Stimulated activated naive CD8-positive, alpha-beta T cell treated with anti-CD3 and anti-CD28 coated beads, Interleukin-15, Interleukin-2, amounts not matched to agents 100 U/mL and 50 U/mL, for 24 hours (primary cell): Measurements from ENCODE around the gene PDCD4.
A peak's percentile ranks its signal among the peaks of the same experiment; 100 is the strongest.
"Not testable (repeated sequence)": the region's sequence is repeated elsewhere in the genome, so short reads cannot be mapped to it uniquely, and the experiment has no call there.

Experiments
- ATAC-seq: fragments of 150-1000 bp; cut with Tn5 transposase; one replicate; pipeline ENCODE4 v1.10.0; 2021
- DNase-seq: peaks from one replicate; pipeline ENCODE4 v3.0.0; 2021

PDCD4 gene

DNA sequence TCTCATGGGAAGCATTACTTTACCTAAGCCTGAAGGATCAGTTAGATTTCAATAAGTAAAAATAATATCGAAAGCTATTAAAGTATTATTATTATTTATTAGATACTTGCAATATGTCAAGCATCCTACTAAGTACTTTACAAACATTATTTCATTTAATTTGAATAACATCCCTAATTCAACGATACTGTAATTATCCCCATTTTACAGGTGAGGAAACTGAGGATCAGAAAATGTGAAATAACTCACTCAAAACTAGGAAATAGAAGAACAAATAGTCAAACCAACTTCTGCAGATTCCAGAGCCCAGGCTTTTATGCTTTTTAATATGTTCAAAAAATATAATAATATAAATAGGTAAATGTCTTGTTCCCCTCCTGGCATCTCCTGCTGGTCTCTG is 10.3 kb upstream of the PDCD4 start:
- DNase-seq, result peak; percentile 1
- ATAC-seq, result no peak

DNA sequence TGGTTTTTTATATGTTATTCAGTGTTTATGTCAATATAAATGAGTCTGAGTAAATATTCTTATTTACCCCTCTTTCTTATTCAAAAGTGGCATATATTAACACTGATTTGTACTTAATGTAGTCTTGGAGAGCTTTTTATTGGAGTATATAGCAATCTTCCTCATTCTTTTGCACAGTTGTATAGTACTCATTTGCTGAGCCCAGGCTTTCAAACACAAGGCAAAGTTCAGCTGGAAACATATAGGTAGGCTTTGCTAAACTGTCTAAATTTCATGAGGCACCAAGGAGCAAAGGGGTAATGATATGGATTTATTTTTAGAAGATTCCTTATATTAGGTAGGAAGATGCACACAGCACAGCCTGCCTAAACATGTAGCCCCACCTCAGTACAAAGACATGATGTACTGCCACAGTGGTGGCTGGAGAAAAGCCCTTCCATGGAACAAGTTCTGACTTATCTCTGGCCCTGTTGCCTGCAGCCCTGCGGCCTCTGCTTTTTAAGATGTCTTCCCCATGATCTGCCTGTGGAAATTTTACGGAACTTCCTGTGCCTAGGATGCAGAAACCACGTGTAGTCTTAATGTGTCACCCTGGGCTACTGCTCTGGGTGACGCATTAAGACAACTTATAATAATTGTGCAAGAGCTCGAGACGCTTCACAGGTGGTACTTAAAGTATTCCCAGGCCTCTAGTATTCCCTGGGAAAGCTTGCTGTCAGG is 9.6 kb upstream of the PDCD4 start:
- no peak for DNase-seq
- no peak for ATAC-seq

DNA sequence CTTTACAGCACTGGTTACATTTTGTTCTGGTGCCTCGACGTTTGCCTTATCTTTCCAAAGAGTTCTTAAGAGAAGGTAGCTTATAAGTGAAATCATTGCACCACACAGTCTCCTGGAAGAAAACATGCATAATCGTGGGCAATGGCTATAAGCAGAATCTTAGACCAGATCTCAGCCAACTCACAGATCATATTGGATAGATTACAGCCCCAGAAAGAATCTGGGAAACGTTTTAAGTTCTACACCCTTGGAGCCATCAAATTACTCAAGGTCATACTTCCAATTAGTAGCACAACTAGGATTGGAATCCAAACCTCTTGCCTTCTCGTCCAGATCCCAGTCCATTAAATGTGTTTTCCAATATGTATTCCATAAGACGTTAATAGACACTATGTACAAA is 8.8 kb upstream of the PDCD4 start:
- no peak for DNase-seq
- ATAC-seq, result no peak

DNA sequence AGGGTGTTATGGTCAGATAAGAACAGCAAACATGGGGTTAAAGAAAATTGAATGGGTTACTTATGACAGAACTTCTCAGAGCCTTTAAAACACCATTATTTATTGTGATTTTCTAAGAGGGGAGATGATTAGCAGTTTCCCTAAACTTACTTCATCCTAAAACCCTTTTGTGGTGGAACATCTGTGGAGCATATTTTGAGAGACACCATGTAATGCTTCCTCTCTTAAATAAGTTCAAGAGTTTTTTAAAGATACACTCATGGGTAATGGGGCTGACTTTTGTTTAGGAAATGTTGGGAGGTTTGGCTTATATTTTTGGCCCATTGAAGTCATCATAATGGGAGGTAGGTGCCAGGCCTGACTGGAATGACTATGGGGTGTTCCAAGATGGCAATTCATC is 8.4 kb upstream of the PDCD4 start:
- ATAC-seq, result no peak
- no peak for DNase-seq

DNA sequence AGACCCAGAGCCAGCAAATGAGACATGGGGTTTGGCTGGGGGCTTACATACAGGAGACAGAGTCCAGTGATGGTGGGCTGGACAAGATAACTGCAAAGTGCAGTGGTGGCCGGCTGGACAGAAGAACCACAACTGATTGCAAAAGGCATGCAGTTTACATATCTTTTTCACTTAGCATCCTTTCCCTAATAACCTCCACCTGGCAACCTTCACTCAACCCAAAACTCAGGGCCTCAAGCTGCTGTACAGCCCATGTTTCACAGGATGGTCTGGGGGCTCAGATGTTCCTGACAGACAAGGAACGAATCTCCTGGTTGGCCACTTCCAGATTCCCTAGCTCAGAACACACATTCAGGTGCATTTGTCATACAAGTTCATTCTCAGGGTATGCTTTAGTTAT is 7.8 kb upstream of the PDCD4 start:
- no peak for ATAC-seq

DNA sequence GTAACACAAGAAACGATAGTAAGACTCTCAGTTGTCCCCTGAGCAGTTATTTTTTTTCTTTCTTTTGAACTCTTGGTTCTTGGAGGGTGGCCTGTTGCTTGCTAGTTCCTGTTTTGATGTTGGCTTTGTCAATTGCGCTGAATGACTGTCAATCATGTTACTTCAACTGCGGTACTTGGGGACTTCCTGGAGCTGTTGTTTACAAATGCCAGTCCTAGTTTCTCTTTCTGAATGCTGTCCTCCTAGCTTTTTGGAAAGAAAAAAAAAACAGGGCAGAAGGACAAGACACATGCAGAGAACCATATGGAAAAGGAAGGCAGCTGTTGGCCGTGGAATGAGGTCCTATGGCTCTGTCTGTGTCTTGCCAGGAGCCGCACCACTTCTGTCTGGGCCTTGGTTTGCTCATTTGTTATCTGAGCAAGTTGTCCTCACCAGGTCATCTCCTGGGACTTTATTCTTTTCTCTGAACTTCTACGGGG is 7.0 kb upstream of the PDCD4 start:
- no peak for DNase-seq

More for the DNA sequence above, 7.8 kb upstream of the PDCD4 start:
- no peak for DNase-seq

DNA sequence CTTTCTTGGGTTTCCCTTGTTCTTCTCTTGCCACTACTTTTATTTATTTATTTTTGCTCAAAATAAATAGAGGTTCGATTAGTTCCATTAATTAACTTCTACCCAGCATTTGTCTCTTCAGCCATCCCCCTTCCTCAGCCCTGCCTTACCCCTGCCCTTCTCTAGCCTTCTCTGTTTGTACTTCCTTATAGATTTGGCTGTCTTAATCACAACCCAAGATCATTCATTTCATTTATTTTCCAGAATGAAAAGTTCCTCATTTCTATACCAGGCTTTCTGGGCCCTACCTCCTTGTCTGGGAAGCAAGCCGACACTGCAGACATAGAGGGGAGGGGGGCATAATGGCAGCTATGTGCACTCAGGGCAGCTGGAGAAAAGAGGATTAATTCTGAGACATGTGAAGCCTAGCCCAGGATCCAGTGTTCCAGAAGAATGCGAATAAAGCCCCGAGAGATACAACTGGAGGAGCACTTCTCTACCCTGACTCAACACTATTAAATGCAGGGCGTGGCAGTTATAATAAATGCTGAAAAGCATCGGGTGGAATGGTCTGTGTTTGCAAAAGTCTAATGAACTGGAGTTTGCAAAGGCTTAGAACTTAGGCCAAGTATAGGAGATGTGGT is 6.4 kb upstream of the PDCD4 start:
- no peak for DNase-seq
- ATAC-seq, result peak; percentile 20

More for the DNA sequence above, 7.0 kb upstream of the PDCD4 start:
- ATAC-seq, result peak; percentile 59

DNA sequence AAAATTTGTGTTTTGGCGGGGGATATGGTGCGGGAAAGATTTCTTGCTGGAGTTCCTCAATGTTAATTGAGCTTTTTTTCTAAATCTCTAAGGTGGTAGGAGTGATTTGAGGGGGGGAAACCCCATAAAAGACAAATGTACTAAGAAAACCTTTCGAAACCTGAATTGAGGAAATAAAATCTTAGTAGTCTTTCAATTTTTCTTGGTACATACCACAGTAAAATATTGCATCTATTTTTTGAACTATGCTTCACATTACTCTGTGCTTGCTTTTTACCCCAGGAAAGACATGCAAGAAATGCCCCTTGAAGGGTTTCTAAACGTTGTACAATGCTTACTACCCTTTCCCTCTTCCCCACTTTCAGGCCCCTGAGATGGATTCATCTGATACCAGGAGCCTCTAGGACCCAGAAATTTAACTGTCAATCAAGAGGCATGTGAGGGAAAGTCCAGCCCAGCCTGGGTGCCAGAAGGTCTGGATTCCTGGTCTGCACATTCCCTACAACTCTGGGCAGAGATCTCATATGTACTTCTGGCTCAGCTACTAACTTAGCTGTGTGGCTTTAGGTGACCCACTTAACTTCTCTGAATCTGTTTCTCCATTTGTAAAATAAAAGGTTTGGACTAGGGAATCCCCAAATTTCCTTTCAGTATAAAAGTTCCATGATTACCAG is 5.8 kb upstream of the PDCD4 start:
- peak; percentile 7 for ATAC-seq
- no peak for DNase-seq

DNA sequence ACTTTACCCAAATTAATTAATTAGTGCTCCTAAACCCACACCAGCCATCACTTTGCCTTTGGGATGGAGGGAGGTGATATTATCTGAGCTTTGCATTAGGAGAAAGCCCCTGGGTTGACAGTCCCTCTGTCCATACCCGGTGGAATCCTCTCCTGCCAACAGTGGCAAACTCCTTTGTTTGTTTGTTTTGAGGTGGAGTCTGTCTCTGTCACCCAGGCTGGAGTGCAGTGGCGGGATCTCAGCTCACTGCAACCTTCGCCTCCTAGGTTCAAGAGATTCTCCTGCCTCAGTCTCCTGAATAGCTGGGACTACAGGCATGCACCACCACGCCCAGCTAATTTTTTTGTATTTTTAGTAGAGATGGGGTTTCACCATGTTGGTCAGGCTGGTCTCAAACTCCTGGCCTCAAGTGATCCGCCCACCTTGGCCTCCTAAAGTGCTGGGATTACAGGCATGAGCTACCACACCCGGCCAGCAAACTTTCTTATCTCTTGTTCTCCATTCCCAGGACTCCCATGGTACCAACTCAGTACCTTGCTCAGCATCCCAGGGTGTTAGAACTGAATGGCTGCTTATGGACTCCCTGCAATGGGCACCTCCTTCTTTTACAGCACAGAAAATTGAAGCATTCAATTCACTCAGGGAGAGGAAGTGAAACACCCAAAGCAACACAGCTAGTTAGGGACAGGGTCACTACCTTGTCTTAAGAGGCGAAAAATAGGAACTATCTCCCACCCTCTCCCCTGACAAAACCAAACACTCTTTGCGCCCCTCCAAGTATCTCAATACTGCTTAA is 4.5 kb upstream of the PDCD4 start:
- not testable (repeated sequence) for ATAC-seq

DNA sequence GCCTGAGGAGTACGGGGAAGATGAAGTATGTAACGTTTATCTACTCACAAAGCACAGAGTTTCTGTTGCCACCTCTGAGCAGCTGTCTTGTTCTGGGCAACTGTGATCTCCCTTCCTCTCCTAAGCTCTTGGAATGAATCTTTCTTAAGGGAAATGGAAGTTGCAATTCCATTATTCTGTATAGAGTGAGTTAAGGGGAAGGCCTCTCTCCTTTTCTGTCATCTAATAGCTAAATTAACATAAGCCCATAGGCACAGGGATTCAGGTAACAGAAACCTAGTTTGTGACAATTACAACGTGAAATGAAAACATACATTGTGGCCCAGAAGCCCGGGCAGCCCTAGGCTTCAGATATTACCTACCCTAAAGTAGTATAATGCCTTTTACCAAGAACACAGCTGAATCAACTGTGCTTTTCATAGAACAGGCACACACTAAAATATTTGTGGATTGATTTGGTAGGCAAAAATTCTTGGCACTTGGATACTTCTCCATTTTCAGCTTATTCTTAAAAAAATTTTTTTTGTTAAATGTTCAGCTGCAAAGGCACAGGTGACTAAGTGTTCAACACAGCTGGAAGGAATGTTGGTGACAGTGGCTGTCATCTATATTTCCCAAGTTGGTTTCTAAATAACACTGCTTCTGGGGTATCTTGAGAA is 3.8 kb upstream of the PDCD4 start:
- ATAC-seq, result no peak
- no peak for DNase-seq

More for the DNA sequence above, 4.5 kb upstream of the PDCD4 start:
- DNase-seq, result not testable (repeated sequence)

DNA sequence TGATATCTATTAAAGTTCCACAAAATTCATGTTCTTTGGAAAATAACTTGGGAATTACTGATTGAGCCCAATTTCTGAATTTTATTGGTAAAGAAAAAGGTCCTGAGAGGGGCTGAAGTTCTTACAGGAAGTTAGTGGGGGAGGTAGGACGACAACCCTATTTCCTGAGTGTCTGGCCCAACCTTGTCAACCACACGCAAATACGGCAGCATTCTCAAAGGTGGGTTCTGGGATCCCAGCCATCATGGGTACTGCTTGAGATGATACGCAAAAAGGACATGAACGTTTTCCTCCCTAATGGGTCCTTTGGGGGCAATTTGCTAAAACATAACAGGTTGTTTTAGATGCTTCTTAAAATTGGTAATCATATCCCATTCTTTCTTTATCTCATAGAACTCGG is 2.7 kb upstream of the PDCD4 start:
- DNase-seq, result peak; percentile 34
- ATAC-seq, result no peak

DNA sequence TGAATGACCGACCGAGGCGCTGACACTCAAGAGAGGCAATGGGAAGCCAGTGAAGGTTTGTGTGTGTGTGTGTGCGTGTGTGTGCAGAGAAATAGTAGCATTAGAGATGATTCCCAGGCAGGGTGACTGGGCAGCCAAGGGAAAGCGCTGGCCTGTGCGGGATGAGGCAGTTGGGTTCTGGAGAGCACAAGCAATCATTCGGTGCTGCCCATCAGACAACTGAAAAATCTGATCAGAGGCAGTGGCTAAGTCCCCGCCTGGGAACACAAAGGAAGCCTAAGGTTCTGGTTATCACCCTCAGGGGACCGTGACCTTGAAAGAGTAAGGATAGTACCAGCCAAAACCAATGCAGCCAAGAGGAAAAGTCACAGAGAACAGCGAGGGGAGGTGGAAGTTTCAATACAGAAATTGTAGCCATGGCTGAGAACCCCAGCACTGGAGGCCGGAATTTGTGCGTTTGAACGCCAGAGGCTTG is 868 bp upstream of the PDCD4 start:
- DNase-seq, result no peak

DNA sequence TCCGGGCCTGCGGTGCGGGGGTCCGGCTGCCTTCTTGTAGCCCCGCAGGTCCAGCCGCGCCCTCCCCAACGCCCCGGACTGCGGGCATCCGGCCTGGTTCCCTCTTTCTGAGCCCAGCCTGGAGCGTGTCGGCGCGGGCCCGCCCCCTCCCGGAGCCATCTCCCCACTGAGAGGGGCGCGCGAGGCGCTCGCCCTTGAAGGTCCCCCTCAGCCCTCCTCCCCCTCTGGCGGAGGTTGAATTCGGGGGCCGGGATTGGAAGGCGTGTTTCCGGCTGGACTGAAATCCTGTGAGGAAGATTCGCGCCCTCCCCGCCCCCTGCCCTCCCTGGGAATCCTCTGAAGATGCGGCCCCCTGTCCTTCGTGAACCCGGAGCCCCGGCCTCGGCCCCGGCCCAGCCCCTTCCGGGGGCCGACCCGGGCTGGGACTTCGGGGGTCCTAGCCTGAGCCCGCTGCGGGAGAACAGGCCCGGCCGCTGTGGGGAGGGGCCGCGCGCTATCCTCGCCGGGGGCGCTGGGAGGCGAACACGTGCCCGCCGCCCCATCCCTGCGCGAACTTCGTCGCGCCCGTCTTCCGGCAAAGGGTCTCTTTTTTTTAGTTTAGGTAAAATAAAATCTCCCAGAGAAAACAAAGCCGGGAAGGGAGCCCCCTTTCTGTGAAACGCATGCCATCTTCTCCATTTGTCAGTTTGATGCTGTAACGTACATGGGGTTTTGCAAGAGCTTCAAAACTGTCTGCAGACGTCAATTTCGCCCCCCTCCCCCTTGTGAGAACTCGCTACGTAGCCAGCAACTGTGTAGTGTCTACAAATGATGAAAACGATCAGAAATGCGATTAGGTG is 636 bp downstream of the PDCD4 start:
- ATAC-seq (peak; percentile 84), DNase-seq (peak; percentile 79)

More for the DNA sequence above, 868 bp upstream of the PDCD4 start:
- no peak for ATAC-seq

DNA sequence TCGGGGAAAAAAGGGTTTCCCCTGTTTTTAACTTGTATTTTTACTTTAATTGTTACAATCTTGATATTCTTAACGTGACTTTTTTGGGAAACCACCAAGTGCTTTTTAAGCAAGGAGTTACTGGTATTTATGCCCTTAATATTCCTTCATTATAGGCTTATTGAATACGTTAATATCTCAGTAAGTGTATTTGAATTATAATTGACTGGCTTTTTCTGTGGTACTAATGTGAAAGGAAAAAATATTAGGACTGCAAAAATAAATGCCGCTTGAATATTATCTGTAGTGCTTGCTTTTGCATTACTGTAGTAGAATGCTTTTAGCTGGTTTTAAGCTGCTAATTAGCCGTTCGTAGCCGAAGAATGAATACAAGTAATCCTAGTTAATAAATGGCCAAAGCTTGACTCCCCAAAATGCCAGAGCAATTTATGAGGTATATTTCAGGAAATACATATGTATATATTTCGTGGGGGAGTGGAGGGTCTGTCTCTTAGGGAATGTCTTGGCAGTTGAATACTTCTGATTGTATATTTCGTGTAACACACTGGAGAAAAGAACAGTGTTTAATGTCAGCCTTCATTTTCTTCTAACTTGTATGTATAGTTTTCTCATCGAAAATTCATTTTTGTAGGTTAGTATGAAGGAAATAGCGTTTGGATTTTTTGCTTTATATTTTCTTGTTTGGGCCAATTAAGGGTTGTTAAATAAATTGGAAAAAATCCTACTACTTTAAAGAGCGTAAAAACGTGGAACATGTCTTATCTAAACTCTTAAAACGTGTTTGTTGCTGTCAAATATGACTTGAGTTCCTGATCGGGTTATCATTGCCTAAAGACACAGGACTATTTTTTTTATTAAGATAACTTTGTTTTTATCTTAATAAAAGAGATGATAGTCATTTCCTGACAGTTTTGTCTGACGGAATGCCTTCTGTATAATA is 1.5 kb downstream of the PDCD4 start:
- no peak for DNase-seq
- no peak for ATAC-seq

DNA sequence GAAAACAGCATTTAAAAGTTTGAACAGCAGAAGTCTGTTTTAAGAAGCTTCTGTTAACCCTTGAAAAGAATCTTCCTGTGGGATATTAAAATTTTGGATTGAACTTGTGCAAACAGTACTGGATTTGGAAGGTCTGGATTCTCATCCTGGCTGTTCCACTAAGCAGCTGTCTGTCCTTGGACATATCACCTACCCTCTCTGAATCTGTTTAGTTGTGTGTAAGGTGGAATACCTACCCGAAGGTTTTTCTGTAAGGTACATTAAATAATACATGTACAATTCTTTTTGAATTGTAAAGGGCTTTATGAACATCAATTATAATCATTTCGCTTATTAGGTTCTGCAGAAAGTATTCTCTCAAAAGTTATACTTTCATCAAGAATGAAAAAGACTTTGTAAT is 2.2 kb downstream of the PDCD4 start:
- no peak for DNase-seq
- ATAC-seq, result no peak

DNA sequence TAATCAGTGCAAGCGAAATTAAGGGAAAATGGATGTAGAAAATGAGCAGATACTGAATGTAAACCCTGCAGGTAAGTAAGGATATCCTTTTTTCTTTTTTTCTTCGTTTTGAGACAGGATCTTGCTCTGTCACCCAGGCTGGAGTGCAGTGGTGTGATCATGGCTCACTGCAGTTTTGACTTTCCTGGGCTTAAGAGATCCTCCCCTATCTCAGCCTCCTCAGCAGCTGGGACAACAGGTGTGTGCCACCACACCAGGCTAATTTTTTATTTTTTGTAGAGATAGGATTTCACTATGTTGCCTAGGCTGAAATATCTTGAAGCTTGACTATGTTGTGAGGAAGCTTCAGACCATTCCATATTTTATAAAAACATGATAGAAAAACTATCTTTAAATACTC is 4.3 kb downstream of the PDCD4 start:
- ATAC-seq, result no peak
- DNase-seq, result no peak

DNA sequence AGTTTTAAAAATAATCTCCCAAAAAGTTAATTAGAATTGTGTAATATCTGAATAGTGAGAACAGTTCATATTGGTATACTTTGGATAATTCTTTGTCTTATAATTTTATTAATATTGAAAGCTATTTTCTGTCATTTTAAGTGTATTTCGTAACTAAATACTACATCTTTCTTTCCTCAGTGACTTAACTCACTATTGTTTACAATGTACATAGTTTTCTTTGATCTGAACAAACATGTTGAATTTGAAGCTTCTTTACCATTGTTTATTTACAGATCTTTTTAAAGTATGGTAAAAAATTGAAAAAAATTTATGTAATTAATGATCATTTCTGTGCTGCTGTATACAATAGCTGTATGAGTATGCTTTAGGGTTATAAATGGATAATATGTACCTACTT is 5.1 kb downstream of the PDCD4 start:
- ATAC-seq (no peak), DNase-seq (no peak)

DNA sequence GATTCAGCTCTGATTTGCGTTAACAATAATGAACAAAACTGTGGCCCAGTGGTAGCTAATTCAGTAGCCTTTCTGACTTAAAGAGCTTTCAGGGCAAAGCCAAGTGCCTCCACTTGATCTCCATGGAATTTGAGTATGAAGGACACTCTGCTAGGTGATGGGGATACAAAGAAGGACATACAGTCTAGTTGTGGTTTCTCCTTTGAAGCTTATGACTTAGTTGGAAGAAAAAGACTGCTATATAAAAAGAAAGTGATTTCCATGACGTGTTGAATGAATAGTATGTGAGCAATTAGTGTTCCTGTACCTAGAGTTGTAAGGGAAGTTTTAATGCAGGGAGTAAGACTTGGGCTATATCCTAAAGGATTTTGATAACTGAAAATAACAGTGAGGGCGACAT is 8.3 kb downstream of the PDCD4 start:
- ATAC-seq (peak; percentile 39), DNase-seq (no peak)

DNA sequence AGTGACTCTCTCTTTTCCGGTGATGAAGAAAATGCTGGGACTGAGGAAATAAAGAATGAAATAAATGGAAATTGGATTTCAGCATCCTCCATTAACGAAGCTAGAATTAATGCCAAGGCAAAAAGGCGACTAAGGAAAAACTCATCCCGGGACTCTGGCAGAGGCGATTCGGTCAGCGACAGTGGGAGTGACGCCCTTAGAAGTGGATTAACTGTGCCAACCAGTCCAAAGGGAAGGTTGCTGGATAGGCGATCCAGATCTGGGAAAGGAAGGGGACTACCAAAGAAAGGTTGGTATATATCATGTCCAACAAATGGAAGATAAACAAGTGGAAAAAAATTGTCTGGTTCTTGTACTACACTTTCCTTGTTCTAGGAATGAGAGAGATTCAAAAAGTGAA is 9.5 kb downstream of the PDCD4 start:
- no peak for ATAC-seq

DNA sequence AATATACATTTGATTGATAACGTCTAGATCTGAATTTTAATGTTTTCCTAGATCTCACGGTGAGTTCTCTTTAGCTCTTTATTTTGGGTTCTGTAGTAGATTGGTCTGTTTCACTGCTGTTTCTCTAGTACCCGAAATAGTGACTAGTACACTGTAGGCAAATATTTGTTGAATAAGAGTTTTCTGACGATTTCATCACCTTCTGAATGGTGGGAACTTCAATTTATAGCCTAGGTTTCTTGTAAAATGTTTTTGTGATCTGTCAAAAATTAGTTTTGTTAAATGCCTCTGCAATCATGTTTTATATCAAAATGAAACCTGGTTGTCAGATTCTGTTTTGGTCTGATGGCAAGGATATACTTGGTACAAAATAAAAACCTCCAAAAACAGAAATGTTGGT is 10.2 kb downstream of the PDCD4 start:
- ATAC-seq (no peak), DNase-seq (no peak)

More for the DNA sequence above, 9.5 kb downstream of the PDCD4 start:
- DNase-seq, result no peak
